Chondrocyte (in vitro differentiated cells): ENCODE results near the gene ANXA8. TPM values are rescaled to one million over a fixed set of nuclear protein-coding genes. Genes with fewer than 3 reads are reported as not detected.
"Not testable (repeated sequence)": the region's sequence is repeated elsewhere in the genome, so short reads cannot be mapped to it uniquely, and the experiment has no call there.

Source experiments
- DNase-seq: peaks from one replicate; pipeline ENCODE4 v3.0.0; 2021; ENCODE audit warnings: mixed read lengths, low spot score
- H3K27ac Mint-ChIP-seq: one replicate; pipeline ENCODE4 v1.8.0; 2021; ENCODE audit warnings: mild to moderate bottlenecking, moderate library complexity, mixed read lengths; ENCODE audit not compliant: unreplicated experiment
- H3K27me3 Mint-ChIP-seq: 2 replicates; pipeline ENCODE4 v1.8.0; 2021; ENCODE audit warnings: low read depth, mixed read lengths
- H3K36me3 Mint-ChIP-seq: 2 replicates; pipeline ENCODE4 v1.8.0; 2021; ENCODE audit warnings: low read depth, mixed read lengths
- H3K4me1 Mint-ChIP-seq: 2 replicates; pipeline ENCODE4 v1.8.0; 2021; ENCODE audit warnings: low read depth, mild to moderate bottlenecking, mixed read lengths
- H3K4me3 Mint-ChIP-seq: one replicate; pipeline ENCODE4 v1.8.0; 2021; ENCODE audit warnings: mild to moderate bottlenecking, moderate library complexity, mixed read lengths; ENCODE audit not compliant: unreplicated experiment
- H3K9me3 Mint-ChIP-seq: 2 replicates; pipeline ENCODE4 v1.8.0; 2021; ENCODE audit warnings: low read depth, mixed read lengths
- total RNA-seq: library from RNA; stranded (reverse); gene quantifications from 3 replicates; pipeline ENCODE4 v1.2.1, GENCODE V29; 2021

The ANXA8 gene
- total RNA-seq, 1 donor from 2014 or later: 0.27 TPM

DNA sequence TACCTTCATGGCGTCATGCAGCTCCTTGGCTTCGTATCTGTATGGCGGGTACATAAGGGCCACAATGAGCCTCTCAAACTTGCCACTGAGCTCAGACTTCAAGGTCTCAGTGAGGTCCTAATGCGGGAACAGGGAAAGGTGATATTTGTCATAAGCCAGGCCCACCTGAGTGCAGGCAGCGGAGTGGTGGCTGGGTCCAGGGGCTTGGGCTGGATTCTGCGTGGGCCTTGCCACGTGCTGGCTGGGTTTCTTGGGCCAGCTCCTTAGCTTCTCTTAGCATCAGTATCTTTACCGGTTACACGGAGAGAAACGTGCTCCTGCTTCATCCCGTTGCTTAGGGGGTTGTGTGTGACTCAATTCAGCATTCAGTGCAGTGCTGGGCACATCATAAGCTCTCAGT, 6.8 kb downstream of the ANXA8 start:
- not testable (repeated sequence) for H3K27me3 Mint-ChIP-seq, H3K9me3 Mint-ChIP-seq, H3K4me3 Mint-ChIP-seq, DNase-seq, H3K4me1 Mint-ChIP-seq, H3K36me3 Mint-ChIP-seq, H3K27ac Mint-ChIP-seq

DNA sequence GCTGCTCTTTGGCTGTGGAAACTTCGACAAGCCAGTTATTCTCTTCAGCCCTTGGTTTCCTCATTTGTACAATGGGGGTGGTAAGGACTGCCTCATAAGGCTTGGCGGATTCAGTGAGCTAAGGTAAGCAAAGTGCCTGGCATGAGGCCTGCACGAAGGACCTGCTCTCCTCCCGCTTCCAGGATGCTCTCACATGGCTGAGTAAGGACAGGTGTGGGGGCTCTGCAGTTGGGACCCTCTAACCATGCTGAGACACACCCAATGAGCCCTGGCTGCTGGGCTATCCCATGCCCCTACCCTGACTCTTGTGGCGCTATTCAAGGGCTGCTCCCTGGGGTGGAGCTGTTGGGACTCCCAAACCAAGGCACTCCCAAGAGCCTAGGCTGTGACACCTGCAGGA, 8.8 kb downstream of the ANXA8 start:
- not testable (repeated sequence) for H3K27ac Mint-ChIP-seq, H3K9me3 Mint-ChIP-seq, H3K27me3 Mint-ChIP-seq, DNase-seq, H3K36me3 Mint-ChIP-seq, H3K4me1 Mint-ChIP-seq, H3K4me3 Mint-ChIP-seq

DNA sequence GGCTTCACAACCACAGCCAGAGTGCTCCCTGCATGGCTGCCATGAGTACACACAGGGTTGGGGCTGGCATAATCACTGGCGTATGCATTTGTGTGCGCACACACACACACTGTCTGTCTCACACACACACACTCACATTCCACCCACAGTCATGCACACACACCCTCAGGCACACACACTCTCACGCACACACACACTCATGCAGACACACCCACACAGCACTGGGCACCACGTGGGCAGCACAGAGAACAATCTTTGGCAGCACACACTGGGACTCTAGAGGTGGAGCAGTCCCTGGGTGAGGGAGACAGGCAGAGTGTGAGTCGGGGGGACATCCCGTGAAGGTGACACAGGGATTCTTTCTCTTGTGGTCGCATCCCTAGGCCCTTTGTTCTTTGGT, 10.4 kb downstream of the ANXA8 start:
- not testable (repeated sequence) for DNase-seq, H3K4me3 Mint-ChIP-seq, H3K4me1 Mint-ChIP-seq, H3K27me3 Mint-ChIP-seq, H3K9me3 Mint-ChIP-seq, H3K27ac Mint-ChIP-seq, H3K36me3 Mint-ChIP-seq

DNA sequence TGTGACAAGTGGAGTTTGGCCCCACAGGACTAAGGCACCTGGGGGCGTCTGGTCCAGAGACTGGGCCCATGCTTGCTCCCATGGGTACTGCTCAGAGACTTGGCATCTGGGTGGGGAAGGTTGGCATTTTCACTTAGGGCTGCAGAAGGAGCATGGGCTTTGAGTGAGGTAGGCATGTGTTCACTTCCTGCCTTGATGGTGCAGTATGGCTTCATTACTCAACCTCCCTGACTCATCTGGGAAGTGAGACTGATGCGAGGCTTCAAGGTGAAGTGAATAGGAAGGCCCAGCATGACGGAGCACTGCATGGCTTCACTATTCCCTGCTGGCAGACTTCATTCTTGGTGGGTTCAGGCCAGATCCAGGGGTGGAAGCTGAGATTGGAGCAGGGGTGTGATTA, 11.3 kb downstream of the ANXA8 start:
- H3K27me3 Mint-ChIP-seq, H3K27ac Mint-ChIP-seq, H3K4me3 Mint-ChIP-seq, H3K4me1 Mint-ChIP-seq, DNase-seq, H3K9me3 Mint-ChIP-seq, H3K36me3 Mint-ChIP-seq: not testable (repeated sequence)

DNA sequence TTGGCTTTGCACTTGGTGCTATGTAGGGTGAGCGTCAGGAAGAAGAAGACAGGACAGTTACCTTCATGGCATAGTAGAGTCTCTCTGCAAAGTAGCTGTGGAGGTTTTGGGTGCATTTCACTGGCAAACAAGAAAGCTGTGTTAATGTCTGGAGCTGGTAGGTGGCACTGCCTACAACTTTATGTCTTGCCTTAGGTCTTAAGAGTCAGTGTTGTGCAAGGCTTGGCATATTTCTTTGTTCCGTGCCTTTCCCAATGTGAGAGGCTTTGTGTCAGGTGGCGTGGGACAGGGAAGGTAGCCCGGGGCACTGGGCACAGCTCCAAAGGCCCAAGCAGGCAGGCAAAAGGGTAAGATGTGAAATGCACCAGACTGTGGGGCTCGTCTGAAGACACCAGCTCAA, 11.8 kb downstream of the ANXA8 start:
- H3K27ac Mint-ChIP-seq, H3K36me3 Mint-ChIP-seq, H3K27me3 Mint-ChIP-seq, H3K4me3 Mint-ChIP-seq, H3K9me3 Mint-ChIP-seq, DNase-seq, H3K4me1 Mint-ChIP-seq: not testable (repeated sequence)

DNA sequence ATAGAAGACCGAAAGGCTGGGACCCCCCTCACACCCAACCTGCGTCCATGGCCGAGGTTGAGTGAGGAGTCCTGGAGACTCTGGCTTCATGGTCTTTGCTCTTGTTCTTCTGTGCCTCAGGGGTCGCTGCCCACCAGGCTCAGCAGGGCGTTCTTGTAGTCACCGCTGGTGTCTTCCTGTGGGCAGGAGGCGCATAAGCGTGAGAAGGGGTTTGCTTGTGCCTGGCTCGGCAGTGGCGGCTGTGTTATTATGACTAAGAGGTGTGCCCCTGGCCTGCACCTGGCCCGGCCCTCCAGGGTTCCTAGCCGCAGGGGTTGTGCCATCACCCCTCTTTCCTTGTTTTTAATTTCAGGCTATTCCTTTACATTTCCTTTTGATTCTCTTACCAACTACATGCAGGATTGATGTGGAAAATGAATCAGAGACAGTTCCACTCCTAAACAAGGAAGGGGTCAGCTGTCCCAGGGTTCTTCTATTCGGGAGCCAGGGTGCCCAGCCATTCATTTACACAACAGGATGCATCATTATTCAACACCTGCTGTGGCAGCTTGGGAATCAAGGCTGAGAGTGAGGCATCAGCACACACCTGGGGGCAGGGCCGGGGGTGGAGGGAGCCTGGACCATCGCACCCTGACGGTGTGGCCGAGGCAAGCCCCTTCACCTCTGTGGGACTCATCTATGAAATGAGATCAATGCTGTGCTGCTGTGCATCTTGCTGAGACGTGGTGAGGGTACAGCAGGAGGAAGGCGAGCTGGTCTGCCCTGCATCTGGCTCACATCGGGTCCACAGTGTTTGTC, 15.0 kb downstream of the ANXA8 start:
- H3K9me3 Mint-ChIP-seq, H3K36me3 Mint-ChIP-seq, DNase-seq, H3K4me3 Mint-ChIP-seq, H3K27ac Mint-ChIP-seq, H3K4me1 Mint-ChIP-seq, H3K27me3 Mint-ChIP-seq: not testable (repeated sequence)

DNA sequence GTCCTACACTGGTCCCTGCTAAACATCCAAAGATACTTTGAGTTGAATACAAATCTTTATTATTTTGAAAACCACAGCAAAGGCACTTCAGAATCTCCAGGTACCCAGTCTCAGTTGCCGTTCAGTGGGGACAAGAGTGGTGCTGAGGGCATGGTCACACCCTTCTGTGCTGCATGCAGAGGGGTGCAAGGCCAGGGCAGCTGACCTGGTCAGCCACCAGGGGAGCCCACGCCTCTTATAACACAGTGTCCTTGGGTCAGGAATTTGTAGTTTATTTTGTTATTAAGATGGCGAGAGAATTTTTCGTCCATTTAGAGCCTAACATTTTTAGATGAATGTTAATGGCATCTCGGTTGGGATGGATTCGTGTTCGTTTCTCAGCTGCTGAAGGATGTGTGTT, 16.0 kb downstream of the ANXA8 start:
- H3K4me3 Mint-ChIP-seq, H3K27ac Mint-ChIP-seq, H3K4me1 Mint-ChIP-seq, H3K9me3 Mint-ChIP-seq, H3K27me3 Mint-ChIP-seq, H3K36me3 Mint-ChIP-seq, DNase-seq: not testable (repeated sequence)

DNA sequence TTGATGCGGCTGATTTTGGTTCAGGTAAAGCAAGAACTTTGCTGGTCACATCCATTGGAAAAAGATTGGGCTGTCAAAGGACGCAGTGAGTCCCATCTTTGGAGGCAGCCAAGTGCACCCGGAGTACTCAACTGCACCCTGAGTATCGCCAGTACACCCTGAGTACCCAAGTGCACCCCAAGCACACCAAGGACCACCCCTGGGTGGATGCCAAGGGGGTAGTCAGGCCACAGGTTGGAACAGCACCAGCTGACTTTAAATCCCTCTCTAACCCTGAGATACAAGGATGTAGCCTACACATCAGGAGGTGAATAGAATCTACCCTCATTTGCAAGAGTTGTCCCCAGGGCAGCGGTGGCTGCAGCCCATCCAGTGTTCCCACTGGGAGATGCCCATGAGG, 16.5 kb downstream of the ANXA8 start:
- not testable (repeated sequence) for DNase-seq, H3K27ac Mint-ChIP-seq, H3K36me3 Mint-ChIP-seq, H3K27me3 Mint-ChIP-seq, H3K4me1 Mint-ChIP-seq, H3K4me3 Mint-ChIP-seq, H3K9me3 Mint-ChIP-seq

DNA sequence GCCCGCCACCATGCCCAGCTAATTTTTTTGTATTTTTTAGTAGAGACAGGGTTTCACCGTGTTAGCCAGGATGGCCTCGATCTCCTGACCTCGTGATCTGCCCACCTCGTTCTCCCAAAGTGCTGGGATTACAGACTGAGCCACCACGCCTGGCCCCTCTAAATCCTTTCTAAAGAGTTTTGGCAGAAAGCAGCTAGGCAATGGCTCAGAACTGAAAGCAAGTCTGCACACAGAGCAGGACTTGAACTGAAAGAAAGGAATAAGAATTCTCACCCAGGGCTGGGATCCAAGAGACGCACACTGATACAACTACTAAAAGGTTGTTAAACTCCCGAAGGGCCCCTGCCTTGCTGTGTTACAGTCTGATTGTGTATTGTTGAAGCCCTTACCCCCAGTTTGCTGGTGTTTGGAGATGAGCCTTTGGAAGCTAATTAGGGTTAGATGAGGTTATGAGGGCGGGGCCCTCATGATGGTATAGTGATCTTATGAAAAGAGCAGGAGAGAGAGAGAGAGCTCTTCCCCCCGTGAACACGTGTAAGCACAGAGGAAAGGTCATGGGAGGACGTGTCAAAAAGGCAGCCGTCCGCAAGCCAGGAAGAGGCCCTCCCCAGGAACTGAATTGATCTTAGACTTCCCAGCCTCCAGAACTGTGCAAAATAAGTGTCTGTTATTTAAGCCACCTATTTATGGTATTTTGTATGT, 18.5 kb downstream of the ANXA8 start:
- not testable (repeated sequence) for H3K36me3 Mint-ChIP-seq, DNase-seq, H3K9me3 Mint-ChIP-seq, H3K27me3 Mint-ChIP-seq, H3K27ac Mint-ChIP-seq, H3K4me3 Mint-ChIP-seq
- H3K4me1 Mint-ChIP-seq: peaks cover 11% of the 10 kb centered on the region

DNA sequence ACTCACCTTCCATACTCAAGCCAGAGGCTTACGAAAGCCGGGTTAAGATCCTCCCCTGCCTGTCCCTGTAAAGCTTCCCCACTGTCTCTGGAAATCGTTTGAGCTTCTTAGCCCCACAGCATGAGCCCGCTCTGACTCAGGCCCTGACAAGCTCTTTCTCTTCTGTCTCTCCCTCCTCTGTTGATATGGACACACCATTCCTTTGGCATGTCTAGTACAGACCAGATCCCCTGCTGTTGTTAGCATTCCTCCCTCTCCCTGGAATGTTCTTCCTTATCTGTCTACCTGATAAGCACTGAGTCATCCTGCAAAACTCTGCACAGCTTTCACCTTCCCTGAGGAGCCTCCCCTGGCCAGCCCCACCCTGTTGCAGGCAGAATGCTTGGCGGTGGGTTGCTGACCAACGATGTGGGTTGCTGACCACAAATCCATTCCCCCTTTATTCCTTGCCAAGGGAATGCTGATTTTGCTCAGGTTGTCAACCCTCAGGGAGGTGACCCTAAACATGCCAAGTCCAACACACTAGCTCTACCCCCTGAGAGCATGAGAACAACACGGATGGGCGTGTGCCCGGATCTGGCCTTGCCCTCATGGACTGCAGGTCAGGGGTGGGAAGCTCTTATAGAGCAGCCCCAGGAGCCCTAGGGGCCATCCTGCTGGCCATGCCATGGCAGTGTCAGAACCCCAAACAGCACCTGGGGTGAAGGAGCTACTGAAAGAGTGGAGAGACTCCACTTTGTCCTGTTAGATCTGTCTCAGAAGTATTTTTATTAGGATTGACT, 21.1 kb downstream of the ANXA8 start:
- not testable (repeated sequence) for H3K36me3 Mint-ChIP-seq, H3K9me3 Mint-ChIP-seq, H3K27me3 Mint-ChIP-seq, DNase-seq, H3K4me3 Mint-ChIP-seq, H3K27ac Mint-ChIP-seq
- H3K4me1 Mint-ChIP-seq: peaks cover 20% of the 10 kb centered on the region
